ENCODE measurements around the gene DLG5.

- TF ChIP-seq CTCF (IDR thresholded peaks at IDR 0.05): no peak
- no peak for TF ChIP-seq POLR2A (IDR thresholded peaks at IDR 0.05)
These were observed 81.7 kb downstream of the DLG5 start for GRCh38 chr10:77844713-77845445.

Measured in Peyer's patch (tissue), 4 donors.